Fibroblast of peridontal ligament (primary cell): ENCODE measurements around the gene ELOVL7.
"Not testable (repeated sequence)": the region's sequence is repeated elsewhere in the genome, so short reads cannot be mapped to it uniquely, and the experiment has no call there.

Experiments used
- DNase-seq: peaks from one replicate; pipeline ENCODE4 v3.0.0-alpha.2; 2010; ENCODE audit errors: extremely low read depth

ELOVL7 gene

DNA sequence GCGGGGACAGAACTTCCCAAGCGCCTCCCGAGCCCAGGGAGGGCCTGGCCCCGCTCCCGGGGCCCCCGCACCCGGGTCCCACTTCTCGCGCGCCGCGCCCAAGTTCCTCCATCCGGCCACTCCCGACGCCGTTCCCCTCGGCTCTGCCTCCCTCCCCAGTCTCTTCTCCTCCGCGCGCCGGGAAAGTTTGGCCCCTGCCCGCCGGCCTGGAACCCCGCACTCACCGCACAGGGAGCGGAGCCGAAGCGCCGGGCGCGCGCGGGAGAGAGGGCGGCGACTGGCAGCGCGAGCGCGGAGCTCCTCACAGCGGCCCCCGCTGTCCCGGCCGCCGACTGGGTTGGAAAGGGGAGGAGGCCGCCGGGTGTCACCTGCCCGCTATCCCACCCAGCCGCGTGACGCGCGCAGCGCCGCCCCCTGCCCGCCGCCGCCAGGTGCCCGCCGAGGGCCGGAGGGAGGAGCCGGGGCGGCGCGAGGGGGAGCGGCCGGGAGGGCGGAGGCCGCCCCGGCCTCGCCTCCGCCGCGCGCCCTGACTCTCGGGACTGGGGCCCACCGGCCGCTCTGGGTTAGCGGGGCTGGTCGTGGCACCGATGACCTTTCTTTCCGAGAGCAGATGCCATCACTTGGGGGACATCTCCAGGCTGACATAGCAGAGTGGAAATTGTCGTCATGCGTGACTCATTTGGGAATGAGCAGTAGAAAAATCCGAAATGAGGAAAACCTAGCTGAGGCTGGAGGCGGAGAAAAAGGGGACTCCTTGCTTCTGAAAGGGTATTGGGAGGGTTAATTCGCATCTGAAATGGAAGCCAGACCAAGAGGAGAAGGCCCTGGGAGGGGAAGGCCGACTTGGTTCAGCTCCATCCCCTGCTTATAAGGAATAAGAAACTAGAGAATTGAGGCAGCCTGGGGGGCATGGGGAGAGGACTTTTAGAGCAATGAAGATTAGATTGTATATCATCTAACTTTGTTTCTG, at the start of gene ELOVL7:
TSS of gene ELOVL7 (minus strand) at position 334 of the 970 bp plus-strand sequence. CDS start 56,872 bp downstream, outside the sequence.
- peak; percentile 31 for DNase-seq

- no peak for DNase-seq
Observed at GRCh38 chr5:60893521-60893920, 49.5 kb upstream of the ELOVL7 start.

DNA sequence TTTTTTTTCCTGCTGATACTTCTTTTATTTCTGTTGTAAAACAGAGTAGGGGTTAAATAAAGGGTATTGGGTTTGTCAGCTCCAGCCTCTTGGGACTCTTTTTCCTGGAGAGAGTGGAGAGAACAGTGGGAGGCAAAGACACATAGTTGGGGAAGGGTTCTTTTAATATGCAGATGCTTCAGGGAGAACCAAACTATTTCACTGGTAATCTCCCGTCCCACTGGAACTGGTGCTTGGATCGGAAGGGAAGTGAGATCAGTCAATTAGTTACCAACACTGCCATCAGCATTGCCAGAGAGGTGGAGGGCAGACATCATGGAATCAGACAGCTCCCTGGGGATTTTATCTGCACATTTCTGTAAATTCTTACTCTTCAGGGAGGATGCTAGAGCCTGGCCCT, 47.6 kb upstream of the ELOVL7 start:
- no peak for DNase-seq

DNA sequence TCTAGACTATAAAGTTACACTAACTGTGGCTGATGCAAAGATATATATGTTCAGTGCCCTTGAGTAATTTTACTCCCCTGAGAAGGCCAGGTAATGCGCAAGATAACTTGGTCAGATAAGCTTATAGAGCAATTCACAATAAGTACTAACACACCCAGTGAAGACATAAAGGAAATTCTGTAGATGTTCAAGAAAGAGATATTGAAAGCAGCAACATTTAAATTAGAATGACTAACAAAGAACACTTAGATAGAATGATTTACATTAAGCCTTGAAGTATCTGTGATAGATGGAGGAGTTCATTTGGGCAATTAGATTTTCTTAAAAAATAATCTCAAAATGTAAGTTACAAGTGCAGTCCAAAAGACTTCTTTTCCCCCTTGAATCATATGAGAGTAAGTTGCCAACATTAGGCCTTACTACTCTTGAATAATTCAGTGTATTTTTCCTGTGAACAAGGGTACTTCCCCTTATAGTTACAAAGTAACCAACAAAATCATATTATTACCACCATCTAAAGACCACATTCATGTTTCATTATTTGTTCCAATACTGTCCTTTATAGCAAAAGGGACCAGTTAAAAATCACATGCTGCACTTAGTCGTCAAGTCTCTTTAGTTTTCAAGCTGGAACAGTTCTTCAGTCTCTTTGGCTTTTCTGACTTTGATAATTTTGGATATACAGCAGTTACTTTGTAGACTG, 44.4 kb upstream of the ELOVL7 start:
- no peak for DNase-seq

DNA sequence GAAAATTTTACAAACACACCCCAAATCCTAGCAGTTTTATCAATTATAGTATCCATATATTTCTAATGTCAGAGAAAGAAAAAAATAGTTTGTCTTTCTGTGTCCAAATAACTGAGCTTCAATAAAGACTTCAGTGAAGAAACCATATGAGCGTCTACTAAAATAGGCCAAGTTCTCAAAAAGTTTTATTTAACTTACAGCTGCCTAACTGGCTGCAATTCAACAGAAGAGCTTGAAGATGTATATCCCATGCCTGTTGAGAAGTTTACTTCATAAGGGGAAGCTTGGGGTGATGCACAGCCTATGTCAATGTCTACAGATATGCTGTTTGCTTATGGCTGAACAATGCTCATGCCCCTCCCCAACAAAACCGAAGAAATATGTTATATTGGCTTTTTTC, 43.7 kb upstream of the ELOVL7 start:
- DNase-seq, result no peak

GRCh38 chr5:60887096-60887495, 43.0 kb upstream of the ELOVL7 start:
- DNase-seq, result no peak

DNA sequence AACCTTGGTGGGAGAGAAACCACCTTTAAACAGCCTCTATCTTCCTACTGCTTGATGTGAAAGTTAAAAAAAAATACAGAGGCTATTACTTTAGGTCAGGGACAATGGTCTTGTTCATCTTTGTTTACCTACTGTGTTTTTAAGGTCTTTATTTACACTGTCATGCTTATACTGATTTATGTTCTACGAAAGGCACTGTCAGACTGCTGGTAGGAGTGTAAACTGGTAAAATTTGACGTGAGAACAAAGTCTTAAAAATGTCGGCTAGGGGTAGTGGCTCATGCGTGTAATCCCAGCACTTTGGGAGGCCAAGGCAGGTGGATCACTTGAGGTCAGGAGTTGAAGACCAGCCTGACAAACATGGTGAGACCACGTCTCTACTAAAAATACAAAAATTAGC, 42.1 kb upstream of the ELOVL7 start:
- no peak for DNase-seq

DNA sequence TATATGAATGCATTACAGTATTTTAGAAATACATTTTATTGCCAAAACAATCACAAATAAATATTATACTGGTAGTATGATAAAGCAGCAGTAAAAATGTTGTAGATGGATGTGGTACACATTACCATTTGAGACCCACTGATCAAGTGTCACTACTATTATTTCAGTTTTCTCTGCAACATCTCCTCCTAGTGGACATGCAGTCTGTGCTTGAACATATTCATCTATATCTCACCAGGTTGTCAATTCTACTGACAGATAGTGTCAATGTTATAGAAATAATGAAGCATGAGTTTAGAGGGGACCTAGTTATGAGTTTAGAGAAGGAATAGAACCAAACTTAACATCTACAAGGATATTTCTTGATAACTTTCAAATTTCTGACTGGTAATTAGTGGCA, 39.2 kb upstream of the ELOVL7 start:
- DNase-seq, result peak; percentile 11

- DNase-seq, result no peak
Observed at GRCh38 chr5:60872892-60873291, 28.8 kb upstream of the ELOVL7 start.

- DNase-seq, result no peak
Observed at GRCh38 chr5:60870857-60871256, 26.8 kb upstream of the ELOVL7 start.

DNA sequence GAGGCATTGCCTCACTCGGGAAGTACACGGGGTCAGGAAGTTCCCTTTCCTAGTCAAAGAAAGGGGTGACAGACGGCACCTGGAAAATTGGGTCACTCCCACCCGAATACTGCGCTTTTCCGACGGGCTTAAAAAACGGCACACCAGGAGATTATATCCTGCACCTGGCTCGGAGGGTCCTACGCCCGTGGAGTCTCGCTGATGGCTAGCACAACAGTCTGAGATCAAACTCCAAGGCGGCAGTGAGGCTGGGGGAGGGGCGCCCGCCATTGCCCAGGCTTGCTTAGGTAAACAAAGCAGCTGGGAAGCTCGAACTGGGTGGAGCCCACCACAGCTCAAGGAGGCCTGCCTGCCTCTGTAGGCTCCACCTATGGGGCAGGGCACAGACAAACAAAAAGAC, 16.5 kb upstream of the ELOVL7 start:
- not testable (repeated sequence) for DNase-seq

- no peak for DNase-seq
Observed at GRCh38 chr5:60856066-60856465, 12.0 kb upstream of the ELOVL7 start.

DNA sequence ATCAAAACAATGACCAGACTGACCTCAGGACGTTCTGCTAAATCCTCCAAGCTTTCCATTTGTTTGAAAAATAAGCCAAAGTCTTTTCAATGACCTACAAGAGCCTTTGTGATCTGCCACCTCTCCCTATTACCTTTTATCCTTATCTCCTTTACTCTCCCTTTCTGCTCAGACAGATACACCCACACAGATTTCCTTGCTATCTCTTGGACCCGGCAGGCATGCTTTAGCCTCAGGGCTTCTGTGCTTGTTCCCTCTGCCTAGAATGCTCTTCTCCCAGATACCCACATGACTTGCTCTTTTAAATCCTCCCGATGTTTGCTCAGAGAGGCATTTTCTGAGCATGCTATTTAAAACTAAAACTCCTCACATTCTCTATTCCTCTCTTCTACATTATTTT, 8.9 kb upstream of the ELOVL7 start:
- no peak for DNase-seq

- no peak for DNase-seq
Observed at GRCh38 chr5:60852317-60852716, 8.2 kb upstream of the ELOVL7 start.

DNA sequence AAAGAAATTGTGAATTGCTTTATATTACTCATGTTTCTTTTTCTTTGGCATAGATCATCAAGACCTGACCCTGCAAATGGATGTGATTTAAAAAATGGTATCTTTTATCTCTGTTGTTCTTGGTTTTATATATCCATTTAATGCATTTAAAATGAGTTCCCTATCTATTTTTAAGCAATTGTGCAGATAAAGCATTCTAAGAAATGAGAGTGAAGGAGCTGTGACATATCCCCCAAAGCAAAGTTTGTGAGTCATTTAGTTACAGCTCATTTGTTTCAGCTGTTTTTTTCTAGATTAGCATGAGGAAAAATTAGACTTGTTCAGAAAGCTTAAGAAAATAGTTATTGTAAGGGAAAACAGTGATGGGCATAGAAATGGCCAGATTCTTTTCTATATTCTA, 7.6 kb upstream of the ELOVL7 start:
- no peak for DNase-seq

GRCh38 chr5:60846298-60846697, 2.2 kb upstream of the ELOVL7 start:
- no peak for DNase-seq

DNA sequence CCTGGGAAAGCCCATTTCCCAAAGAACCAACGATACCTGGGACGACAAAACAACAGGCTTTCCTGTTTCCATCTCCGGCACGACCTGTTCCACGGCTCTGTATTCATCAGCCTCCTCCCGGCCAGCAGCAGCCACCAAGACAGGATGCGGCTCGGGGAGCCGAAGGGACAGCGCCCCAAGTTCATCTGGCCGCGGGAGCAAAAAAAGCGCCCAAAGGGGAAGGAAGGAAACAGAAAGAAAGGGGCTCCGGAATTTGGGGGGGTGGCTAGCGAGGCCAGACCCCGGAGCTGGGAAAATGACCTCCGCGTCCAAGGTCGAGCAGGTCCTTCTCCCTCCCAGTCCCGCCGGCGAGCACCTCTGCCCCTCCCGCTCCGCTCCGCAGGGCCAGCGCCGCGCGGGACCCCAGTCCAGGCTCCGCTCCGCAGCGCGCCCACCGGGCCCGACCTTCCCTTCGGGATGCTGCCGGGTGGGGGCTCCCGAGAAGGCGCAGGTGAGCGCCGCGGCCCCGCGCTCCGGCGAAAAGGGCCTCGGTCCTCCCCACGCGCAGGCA, 608 bp downstream of the ELOVL7 start:
- no peak for DNase-seq

DNA sequence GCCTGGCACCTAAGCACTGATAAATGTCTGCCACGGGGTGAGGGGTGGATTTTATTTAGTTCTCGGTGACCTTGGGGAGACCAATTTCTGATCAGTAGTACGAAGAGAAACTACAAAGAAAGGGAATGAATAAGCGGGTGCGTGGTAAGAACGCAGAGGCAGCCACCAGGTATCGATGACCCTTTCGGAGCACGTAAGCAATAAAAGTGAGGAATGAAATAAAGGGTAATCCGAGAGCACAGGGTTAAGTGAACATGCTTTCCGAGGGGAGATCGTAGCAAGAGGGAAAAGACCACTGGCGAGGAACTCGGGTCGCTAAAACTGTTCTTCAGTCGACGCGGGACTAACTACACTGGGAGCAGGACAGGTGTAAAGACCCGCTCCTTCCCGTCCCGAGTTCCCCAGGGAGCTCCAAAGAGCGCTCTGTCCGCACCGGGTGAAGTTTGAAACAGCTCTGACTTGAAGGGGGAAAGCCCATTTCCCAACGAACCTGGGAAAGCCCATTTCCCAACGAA, 1.1 kb downstream of the ELOVL7 start:
- no peak for DNase-seq

DNA sequence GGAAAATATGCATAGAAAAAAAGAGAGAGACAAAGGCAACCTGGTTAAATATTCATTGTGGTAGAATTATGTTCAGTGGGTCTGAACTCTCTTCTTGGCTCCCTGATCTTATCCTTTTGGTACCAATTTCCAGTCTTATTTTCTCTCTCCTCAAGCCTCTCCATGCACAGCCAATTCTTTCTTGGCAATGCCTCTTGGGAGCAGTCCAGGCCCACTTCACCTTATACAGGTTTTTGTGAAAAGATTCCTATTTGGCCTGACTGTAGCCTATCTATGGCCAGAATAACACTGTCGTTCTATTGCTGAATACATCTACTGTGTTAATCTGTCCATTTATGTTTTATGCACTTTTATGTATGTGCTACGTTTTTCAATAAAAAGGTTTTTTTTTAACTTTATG, 2.7 kb downstream of the ELOVL7 start:
- no peak for DNase-seq

DNA sequence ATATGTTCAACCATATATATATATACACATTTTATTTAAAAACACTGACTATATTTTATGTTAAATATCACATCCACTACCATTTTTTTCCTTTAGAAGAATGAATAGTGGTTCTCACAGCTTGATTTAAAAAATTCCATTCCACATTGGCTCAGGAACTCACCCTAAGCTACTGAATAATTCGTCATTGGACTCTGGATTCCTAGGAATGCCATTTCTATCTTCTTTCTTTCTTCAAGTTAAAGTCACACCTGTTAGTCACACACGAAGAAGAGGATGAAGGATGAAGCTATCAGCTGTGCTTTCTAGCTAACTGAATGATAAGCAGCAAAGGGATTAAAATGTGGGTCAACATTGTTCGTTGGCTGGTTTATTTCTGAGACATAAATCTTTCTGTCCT, 7.9 kb downstream of the ELOVL7 start:
- DNase-seq, result no peak

- DNase-seq, result no peak
Observed at GRCh38 chr5:60835554-60835953, 8.5 kb downstream of the ELOVL7 start.

GRCh38 chr5:60833520-60833919, 10.5 kb downstream of the ELOVL7 start:
- DNase-seq, result no peak
